SJCRH30 (cell line): ENCODE data around the gene PRRT3. TPM values are rescaled to one million over a fixed set of nuclear protein-coding genes. Genes with fewer than 3 reads are reported as not detected.
A peak's percentile ranks its signal among the peaks of the same experiment; 100 is the strongest.
"Not testable (repeated sequence)": the region's sequence is repeated elsewhere in the genome, so short reads cannot be mapped to it uniquely, and the experiment has no call there.

Experiments used
- DNase-seq, 2 experiments: peaks; one replicate each; pipeline ENCODE4 v3.0.0-alpha.2; 2015 to 2020
- H3K27ac ChIP-seq: fragments of 250-450 bp; sonication (Bioruptor Pico); 2 replicates; pipeline ENCODE4 v1.5.1; 2020; ENCODE audit warnings: mild to moderate bottlenecking, moderate library complexity
- H3K27me3 ChIP-seq: fragments of 250-450 bp; sonication (Bioruptor Pico); 2 replicates; pipeline ENCODE4 v1.5.1; 2020; ENCODE audit warnings: mild to moderate bottlenecking, moderate library complexity
- H3K36me3 ChIP-seq: fragments of 250-450 bp; sonication (Bioruptor Pico); 2 replicates; pipeline ENCODE4 v1.5.1; 2020; ENCODE audit warnings: mild to moderate bottlenecking, moderate library complexity
- H3K4me1 ChIP-seq: fragments of 250-450 bp; sonication (Bioruptor Pico); 2 replicates; pipeline ENCODE4 v1.5.1; 2020; ENCODE audit warnings: mild to moderate bottlenecking, moderate library complexity
- H3K4me3 ChIP-seq: fragments of 250-450 bp; sonication (Bioruptor Pico); 2 replicates; pipeline ENCODE4 v1.5.1; 2020; ENCODE audit warnings: mild to moderate bottlenecking, moderate library complexity
- H3K9me3 ChIP-seq: fragments of 250-450 bp; sonication (Bioruptor Pico); replicated peaks from 2 replicates; pipeline ENCODE4 v1.5.1; 2020; ENCODE audit warnings: mild to moderate bottlenecking, moderate library complexity
- total RNA-seq: library from RNA; depleted of rRNA; stranded (reverse); fragments of >200 nt; shearing (Covaris generic); gene quantifications from 2 replicates; pipeline ENCODE4 v1.2.3, GENCODE V29; 2014

PRRT3 gene
- total RNA-seq, 1 experiment from 2014 or later, result 2.1 TPM

GRCh38 chr3:9939906-9940305 lies 12.3 kb downstream of the PRRT3 start:
- H3K4me3 ChIP-seq, DNase-seq, H3K4me1 ChIP-seq, H3K36me3 ChIP-seq, H3K27ac ChIP-seq, H3K27me3 ChIP-seq, H3K9me3 ChIP-seq: not testable (repeated sequence)

- H3K4me1 ChIP-seq, result no peaks in the 10 kb centered on the region
- H3K9me3 ChIP-seq, result no peaks in the 10 kb centered on the region
- no peak overlapping the region for H3K4me3 ChIP-seq
- no peaks in the 10 kb centered on the region for H3K27me3 ChIP-seq
- no peaks in the 10 kb centered on the region for H3K36me3 ChIP-seq
- no peak overlapping the region for H3K27ac ChIP-seq
- DNase-seq, result no peak
These were observed 13.2 kb downstream of the PRRT3 start for GRCh38 chr3:9938966-9939365.

GRCh38 chr3:9937486-9938238 lies 14.5 kb downstream of the PRRT3 start:
- Histone ChIP-seq H3K4me1 (no peaks in the 10 kb centered on the region), H3K36me3 (no peaks in the 10 kb centered on the region), H3K4me3 (no peak overlapping the region), H3K27ac (no peak overlapping the region), H3K9me3 (no peaks in the 10 kb centered on the region), H3K27me3 (no peaks in the 10 kb centered on the region)
- no peak for DNase-seq

GRCh38 chr3:9935966-9936510 lies 16.2 kb downstream of the PRRT3 start:
- H3K9me3 ChIP-seq, result no peaks in the 10 kb centered on the region
- no peaks in the 10 kb centered on the region for H3K4me1 ChIP-seq
- no peak for DNase-seq
- no peaks in the 10 kb centered on the region for H3K36me3 ChIP-seq
- H3K4me3 ChIP-seq, result no peak overlapping the region
- no peak overlapping the region for H3K27ac ChIP-seq
- no peaks in the 10 kb centered on the region for H3K27me3 ChIP-seq

- DNase-seq, result no peak
- H3K4me1 ChIP-seq, result no peaks in the 10 kb centered on the region
- no peaks in the 10 kb centered on the region for H3K9me3 ChIP-seq
- no peaks in the 10 kb centered on the region for H3K27me3 ChIP-seq
- no peaks in the 10 kb centered on the region for H3K36me3 ChIP-seq
- H3K4me3 ChIP-seq, result no peak overlapping the region
- H3K27ac ChIP-seq, result no peak overlapping the region
These were observed 17.2 kb downstream of the PRRT3 start for GRCh38 chr3:9934993-9935392.

- peak overlapping the region; percentile 56 for H3K27ac ChIP-seq
- H3K27me3 ChIP-seq, result no peaks in the 10 kb centered on the region
- no peaks in the 10 kb centered on the region for H3K4me1 ChIP-seq
- no peaks in the 10 kb centered on the region for H3K36me3 ChIP-seq
- peak in 1 of 2 experiments; percentile 37 for DNase-seq
- peak overlapping the region; percentile 92 for H3K4me3 ChIP-seq
- no peaks in the 10 kb centered on the region for H3K9me3 ChIP-seq
These were observed 18.0 kb downstream of the PRRT3 start for GRCh38 chr3:9934235-9934621.

- Histone ChIP-seq H3K4me3 (peak within 1 kb of the TSS; percentile 92), H3K9me3 (no peaks in the 10 kb centered on the region), H3K36me3 (no peaks in the 10 kb centered on the region), H3K27ac (peak within 1 kb of the TSS; percentile 56), H3K4me1 (no peaks in the 10 kb centered on the region), H3K27me3 (no peaks in the 10 kb centered on the region)
- peak; percentile 94 to 96 for DNase-seq
These were observed 18.5 kb downstream of the PRRT3 start, which contains the start of gene CRELD1 for GRCh38 chr3:9933561-9934234. Gene CRELD1 (plus strand): TSS chr3:9933834. CDS start chr3:9934439, 605 bp downstream.

GRCh38 chr3:9932843-9933560 lies 19.2 kb downstream of the PRRT3 start:
- no peaks in the 10 kb centered on the region for H3K27me3 ChIP-seq
- H3K27ac ChIP-seq, result peak overlapping the region; percentile 56
- no peaks in the 10 kb centered on the region for H3K36me3 ChIP-seq
- DNase-seq, result peak; percentile 89 to 90
- no peaks in the 10 kb centered on the region for H3K9me3 ChIP-seq
- H3K4me3 ChIP-seq, result peak overlapping the region; percentile 92
- no peaks in the 10 kb centered on the region for H3K4me1 ChIP-seq

GRCh38 chr3:9932535-9932842 lies 19.7 kb downstream of the PRRT3 start:
- H3K27me3 ChIP-seq, result no peaks in the 10 kb centered on the region
- H3K9me3 ChIP-seq, result no peaks in the 10 kb centered on the region
- H3K27ac ChIP-seq, result peak overlapping the region; percentile 56
- no peak for DNase-seq
- peak overlapping the region; percentile 92 for H3K4me3 ChIP-seq
- H3K4me1 ChIP-seq, result no peaks in the 10 kb centered on the region
- H3K36me3 ChIP-seq, result no peaks in the 10 kb centered on the region

- no peak overlapping the region for H3K4me3 ChIP-seq
- no peak for DNase-seq
- no peaks in the 10 kb centered on the region for H3K9me3 ChIP-seq
- no peaks in the 10 kb centered on the region for H3K4me1 ChIP-seq
- H3K27ac ChIP-seq, result no peak overlapping the region
- H3K36me3 ChIP-seq, result no peaks in the 10 kb centered on the region
- no peaks in the 10 kb centered on the region for H3K27me3 ChIP-seq
These were observed 21.3 kb downstream of the PRRT3 start for GRCh38 chr3:9930804-9931418.

GRCh38 chr3:9928158-9928557 lies 24.1 kb downstream of the PRRT3 start:
- Histone ChIP-seq H3K9me3 (no peaks in the 10 kb centered on the region), H3K4me3 (no peak overlapping the region), H3K36me3 (no peaks in the 10 kb centered on the region), H3K27me3 (no peaks in the 10 kb centered on the region), H3K4me1 (no peaks in the 10 kb centered on the region), H3K27ac (no peak overlapping the region)
- DNase-seq, result no peak

GRCh38 chr3:9918261-9919038 lies 33.8 kb downstream of the PRRT3 start:
- no peaks in the 10 kb centered on the region for H3K4me1 ChIP-seq
- DNase-seq, result no peak
- no peak overlapping the region for H3K4me3 ChIP-seq
- no peaks in the 10 kb centered on the region for H3K27me3 ChIP-seq
- H3K9me3 ChIP-seq, result no peaks in the 10 kb centered on the region
- H3K36me3 ChIP-seq, result no peaks in the 10 kb centered on the region
- no peak overlapping the region for H3K27ac ChIP-seq

GRCh38 chr3:9917820-9918219 lies 34.4 kb downstream of the PRRT3 start:
- Histone ChIP-seq H3K36me3 (no peaks in the 10 kb centered on the region), H3K27me3 (no peaks in the 10 kb centered on the region), H3K27ac (no peak overlapping the region), H3K9me3 (no peaks in the 10 kb centered on the region), H3K4me1 (no peaks in the 10 kb centered on the region), H3K4me3 (no peak overlapping the region)
- no peak for DNase-seq
